OCI-LY3 (cell line): Measurements from ENCODE around the gene NHEJ1.

ENCODE experiments used
- H2AFZ ChIP-seq: fragments of 200-600, 300-600 bp; shearing (Covaris generic); 2 replicates; pipeline ENCODE4 v1.6.0; 2014; ENCODE audit warnings: antibody characterized with exemption, low read depth, low read length
- H3K27ac ChIP-seq: fragments of 200-600, 300-600 bp; sonication (generic); 2 replicates; pipeline ENCODE4 v1.5.1; 2014; ENCODE audit warnings: mild to moderate bottlenecking, low read length, moderate library complexity, mixed read lengths
- H3K27me3 ChIP-seq: fragments of 200-600, 300-600 bp; sonication (generic); 2 replicates; pipeline ENCODE4 v1.6.1; 2014; ENCODE audit warnings: low read depth, low read length, mixed read lengths
- H3K36me3 ChIP-seq: fragments of 200-600, 300-600 bp; sonication (generic); replicated peaks from 2 replicates; pipeline ENCODE3; 2014; ENCODE audit warnings: low read depth, low read length, mixed read lengths
- H3K4me1 ChIP-seq: fragments of 300-600, 200-600 bp; sonication (generic); 2 replicates; pipeline ENCODE4 v1.6.1; 2014; ENCODE audit warnings: low read length, mixed read lengths
- H3K4me2 ChIP-seq: fragments of 200-600, 300-600 bp; sonication (generic); 2 replicates; pipeline ENCODE4 v1.6.1; 2014; ENCODE audit warnings: low read length, mixed read lengths
- H3K4me3 ChIP-seq: fragments of 300-600, 200-600 bp; sonication (generic); 2 replicates; pipeline ENCODE4 v1.5.1; 2014; ENCODE audit warnings: antibody characterized with exemption, mild to moderate bottlenecking, low read length, moderate library complexity
- H3K79me2 ChIP-seq: fragments of 300-600, 200-600 bp; shearing (Covaris generic); 2 replicates; pipeline ENCODE4 v1.6.1; 2014; ENCODE audit warnings: mild to moderate bottlenecking, low read length, mixed read lengths
- H3K9ac ChIP-seq: fragments of 300-600, 200-600 bp; shearing (Covaris generic); 2 replicates; pipeline ENCODE4 v1.6.0; 2014; ENCODE audit warnings: mild to moderate bottlenecking, low read length, moderate library complexity
- H3K9me3 ChIP-seq: fragments of 200-600, 300-600 bp; shearing (Covaris generic); 2 replicates; pipeline ENCODE4 v1.6.1; 2014; ENCODE audit warnings: low read length, mixed read lengths; ENCODE audit not compliant: insufficient read depth
- H4K20me1 ChIP-seq: fragments of 200-600, 300-600 bp; sonication (generic); 2 replicates; pipeline ENCODE4 v1.6.1; 2016; ENCODE audit warnings: low read length, mixed read lengths; ENCODE audit not compliant: insufficient read depth
- CTCF ChIP-seq: fragments of 200-600, 300-600 bp; sonication (generic); IDR thresholded peaks from 2 replicates; pipeline ENCODE4 v1.5.1; 2014; ENCODE audit warnings: antibody characterized with exemption, low read length, low read depth
- EZH2phosphoT487 ChIP-seq: fragments of 200-600 bp; shearing (Covaris generic); IDR thresholded peaks from 2 replicates; pipeline ENCODE4 v1.6.1; 2018; ENCODE audit warnings: antibody characterized with exemption, mixed run types, low read depth

NHEJ1 gene

GRCh38 chr2:219158025-219158424, 2.6 kb downstream of the NHEJ1 start:
- no peak overlapping the region for H3K4me3 ChIP-seq
- H3K79me2 ChIP-seq: no peaks in the 10 kb centered on the region
- no peak overlapping the region for H3K4me2 ChIP-seq
- H3K9ac ChIP-seq: no peak overlapping the region
- H3K4me1 ChIP-seq: peaks cover 4% of the 10 kb centered on the region; the same call in 1 of the 2 replicates
- no peak overlapping the region for H3K27ac ChIP-seq
- no peaks in the 10 kb centered on the region for H4K20me1 ChIP-seq
- H3K9me3 ChIP-seq: no peaks in the 10 kb centered on the region
- TF ChIP-seq EZH2phosphoT487 (no peak), CTCF (no peak)
- H2AFZ ChIP-seq: no peak overlapping the region
- no peaks in the 10 kb centered on the region for H3K27me3 ChIP-seq
- no peaks in the 10 kb centered on the region for H3K36me3 ChIP-seq

GRCh38 chr2:219157396-219157795, 3.2 kb downstream of the NHEJ1 start:
- TF ChIP-seq CTCF (no peak), EZH2phosphoT487 (no peak)
- no peaks in the 10 kb centered on the region for H4K20me1 ChIP-seq
- peaks cover 4% of the 10 kb centered on the region; the same call in 1 of the 2 replicates for H3K4me1 ChIP-seq
- H3K79me2 ChIP-seq: no peaks in the 10 kb centered on the region
- H2AFZ ChIP-seq: no peak overlapping the region
- no peak overlapping the region for H3K4me2 ChIP-seq
- no peak overlapping the region for H3K9ac ChIP-seq
- no peaks in the 10 kb centered on the region for H3K9me3 ChIP-seq
- no peaks in the 10 kb centered on the region for H3K27me3 ChIP-seq
- no peaks in the 10 kb centered on the region for H3K36me3 ChIP-seq
- H3K27ac ChIP-seq: no peak overlapping the region
- no peak overlapping the region for H3K4me3 ChIP-seq

- Histone ChIP-seq H3K4me1 (no peaks in the 10 kb centered on the region), H2AFZ (no peak overlapping the region), H3K27ac (no peak overlapping the region), H3K79me2 (no peaks in the 10 kb centered on the region), H3K27me3 (no peaks in the 10 kb centered on the region), H3K4me3 (no peak overlapping the region), H3K9me3 (no peaks in the 10 kb centered on the region), H3K9ac (no peak overlapping the region), H4K20me1 (no peaks in the 10 kb centered on the region), H3K36me3 (no peaks in the 10 kb centered on the region), H3K4me2 (no peak overlapping the region)
- TF ChIP-seq EZH2phosphoT487: no peak
- peak; percentile 54 for TF ChIP-seq CTCF
Measured at GRCh38 chr2:219155054-219155644, 5.5 kb downstream of the NHEJ1 start.

GRCh38 chr2:219149667-219150066, 10.9 kb downstream of the NHEJ1 start:
- Histone ChIP-seq H3K79me2 (no peaks in the 10 kb centered on the region), H3K4me2 (no peak overlapping the region), H3K4me3 (no peak overlapping the region), H3K4me1 (no peaks in the 10 kb centered on the region), H3K9ac (no peak overlapping the region), H4K20me1 (no peaks in the 10 kb centered on the region), H2AFZ (no peak overlapping the region), H3K36me3 (no peaks in the 10 kb centered on the region), H3K9me3 (no peaks in the 10 kb centered on the region), H3K27ac (no peak overlapping the region), H3K27me3 (no peaks in the 10 kb centered on the region)
- TF ChIP-seq EZH2phosphoT487 (no peak), CTCF (no peak)
